BJ (cell line): ENCODE data around the gene ELAVL2. TPM values are rescaled to one million over a fixed set of nuclear protein-coding genes. Genes with fewer than 3 reads are reported as not detected.

Experiments used
- CTCF ChIA-PET: fragments of 350-600 bp; formaldehyde crosslinking; extraction: SDS; loops from one replicate; lab custom pipeline; 2021; ENCODE audit warnings: antibody characterized with exemption, inconsistent platforms; lab: Yijun Ruan, JAX
- POLR2A ChIA-PET: fragments of 300-600 bp; sonication (Branson Sonifier 250); formaldehyde crosslinking; extraction: SDS; loops from one replicate; lab custom pipeline; 2021; ENCODE audit warnings: antibody characterized with exemption; lab: Charles Lee
- DNase-seq: peaks from one replicate; pipeline ENCODE4 v3.0.0-alpha.2; 2011; ENCODE audit warnings: low read depth
- H3K27me3 ChIP-seq: 2 replicates; pipeline ENCODE4 v1.6.0; 2011; ENCODE audit warnings: low read length; ENCODE audit not compliant: control insufficient read depth, insufficient read depth
- H3K36me3 ChIP-seq: 2 replicates; pipeline ENCODE4 v1.5.1; 2011; ENCODE audit warnings: low read length; ENCODE audit not compliant: control insufficient read depth, insufficient read depth
- H3K4me3 ChIP-seq: 2 replicates; pipeline ENCODE4 v1.5.1; 2011; ENCODE audit warnings: low read depth, mild to moderate bottlenecking, control low read depth, low read length
- CTCF ChIP-seq: IDR thresholded peaks from 2 replicates; pipeline ENCODE4 v1.5.1; 2011; ENCODE audit warnings: low read depth, mild to moderate bottlenecking, control low read depth, inconsistent platforms, low read length, moderate library complexity; ENCODE audit not compliant: insufficient read depth
- polyA plus RNA-seq: library from polyadenylated mRNA; depleted of rRNA; stranded (reverse); fragments of >200 nt; gene quantifications from 2 replicates; pipeline ENCODE4 v1.2.3, GENCODE V29; 2011

The ELAVL2 gene
- polyA plus RNA-seq, 1 experiment, result 0.04 TPM

GRCh38 chr9:23790351-23791260, 35.4 kb downstream of the ELAVL2 start:
- ChIA-PET POLR2A (no interaction called here), CTCF (no interaction called here)
- DNase-seq, result no peak
- TF ChIP-seq CTCF, result no peak
- no peaks in the 10 kb centered on the region for H3K36me3 ChIP-seq
- no peaks in the 10 kb centered on the region for H3K27me3 ChIP-seq
- H3K4me3 ChIP-seq, result no peak overlapping the region

- Histone ChIP-seq H3K27me3 (no peaks in the 10 kb centered on the region), H3K36me3 (no peaks in the 10 kb centered on the region), H3K4me3 (no peak overlapping the region)
- DNase-seq, result no peak
- POLR2A ChIA-PET, result no interaction called here
- CTCF ChIA-PET, result no interaction called here
- TF ChIP-seq CTCF, result no peak
These were observed 36.3 kb downstream of the ELAVL2 start for GRCh38 chr9:23789529-23790254.

- DNase-seq, result no peak
- no peak for TF ChIP-seq CTCF
- CTCF ChIA-PET, result interaction anchor here (0.8 kb wide), 1 partner anchor 174 kb away, joined by 3 read pairs; no protein-coding TSS in a partner anchor
- no peaks in the 10 kb centered on the region for H3K36me3 ChIP-seq
- no peaks in the 10 kb centered on the region for H3K27me3 ChIP-seq
- POLR2A ChIA-PET, result no interaction called here
- H3K4me3 ChIP-seq, result no peak overlapping the region
These were observed 41.1 kb downstream of the ELAVL2 start for GRCh38 chr9:23784962-23785361.

GRCh38 chr9:23783509-23783908, 42.5 kb downstream of the ELAVL2 start:
- ChIA-PET POLR2A (no interaction called here), CTCF (no interaction called here)
- H3K36me3 ChIP-seq, result no peaks in the 10 kb centered on the region
- DNase-seq, result no peak
- no peak overlapping the region for H3K4me3 ChIP-seq
- no peak for TF ChIP-seq CTCF
- no peaks in the 10 kb centered on the region for H3K27me3 ChIP-seq

GRCh38 chr9:23779220-23779619, 46.8 kb downstream of the ELAVL2 start:
- no peak overlapping the region for H3K4me3 ChIP-seq

More at GRCh38 chr9:23779220-23779619, 46.8 kb downstream of the ELAVL2 start:
- no peak for TF ChIP-seq CTCF
- ChIA-PET CTCF (no interaction called here), POLR2A (no interaction called here)
- no peaks in the 10 kb centered on the region for H3K27me3 ChIP-seq
- DNase-seq, result no peak
- no peaks in the 10 kb centered on the region for H3K36me3 ChIP-seq
